Measurements from ENCODE around the gene WASF2. TPM values are rescaled to one million over a fixed set of nuclear protein-coding genes. Genes with fewer than 3 reads are reported as not detected.

WASF2 gene
- total and polyA plus RNA-seq, 2 of the 13 experiments (the other 11 are each of a cell fraction or from before 2014, with no cell fraction given) = 10.4 to 27.7 TPM

- TF ChIP-seq ZNF770 (CRISPR knock-in tag; IDR thresholded peaks at IDR 0.05) (no peak), ZNF318 (CRISPR knock-in tag; IDR thresholded peaks at IDR 0.05) (no peak), JUN (CRISPR knock-in tag; IDR thresholded peaks at IDR 0.05) (0 out of 2 replicates have a peak, but pooled peaks have one; percentile 20), ARID5B (CRISPR knock-in tag; IDR thresholded peaks at IDR 0.05) (peak; percentile 62), HNF4G (IDR thresholded peaks at IDR 0.05; ENCODE audit: borderline replicate concordance, low read depth, low read length) (peak; percentile 89), HNF4G (CRISPR knock-in tag; IDR thresholded peaks at IDR 0.05; ENCODE audit: borderline replicate concordance, low read depth) (peak; percentile 60; the same call in 1 of the 2 replicates), BCL6 (CRISPR knock-in tag; IDR thresholded peaks at IDR 0.05) (0 out of 2 replicates have a peak, but pooled peaks have one; percentile 25), MEIS1 (CRISPR knock-in tag; IDR thresholded peaks at IDR 0.05; ENCODE audit: borderline replicate concordance) (peak; percentile 52; the same call in 1 of the 2 replicates), ZSCAN20 (CRISPR knock-in tag; IDR thresholded peaks at IDR 0.05; ENCODE audit: borderline replicate concordance) (0 out of 2 replicates have a peak, but pooled peaks have one; percentile 32), SRSF9 (IDR thresholded peaks at IDR 0.05; ENCODE audit: borderline replicate concordance, insufficient read depth, low read depth, low read length, poor library complexity, severe bottlenecking) (no peak)
- TF ChIP-seq, protein P1, sequence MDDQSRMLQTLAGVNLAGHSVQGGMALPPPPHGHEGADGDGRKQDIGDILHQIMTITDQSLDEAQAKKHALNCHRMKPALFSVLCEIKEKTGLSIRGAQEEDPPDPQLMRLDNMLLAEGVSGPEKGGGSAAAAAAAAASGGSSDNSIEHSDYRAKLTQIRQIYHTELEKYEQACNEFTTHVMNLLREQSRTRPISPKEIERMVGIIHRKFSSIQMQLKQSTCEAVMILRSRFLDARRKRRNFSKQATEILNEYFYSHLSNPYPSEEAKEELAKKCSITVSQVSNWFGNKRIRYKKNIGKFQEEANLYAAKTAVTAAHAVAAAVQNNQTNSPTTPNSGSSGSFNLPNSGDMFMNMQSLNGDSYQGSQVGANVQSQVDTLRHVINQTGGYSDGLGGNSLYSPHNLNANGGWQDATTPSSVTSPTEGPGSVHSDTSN (CRISPR knock-in tag; IDR thresholded peaks at IDR 0.05; ENCODE audit: borderline replicate concordance) = no peak
- TF ChIP-seq, protein P2, sequence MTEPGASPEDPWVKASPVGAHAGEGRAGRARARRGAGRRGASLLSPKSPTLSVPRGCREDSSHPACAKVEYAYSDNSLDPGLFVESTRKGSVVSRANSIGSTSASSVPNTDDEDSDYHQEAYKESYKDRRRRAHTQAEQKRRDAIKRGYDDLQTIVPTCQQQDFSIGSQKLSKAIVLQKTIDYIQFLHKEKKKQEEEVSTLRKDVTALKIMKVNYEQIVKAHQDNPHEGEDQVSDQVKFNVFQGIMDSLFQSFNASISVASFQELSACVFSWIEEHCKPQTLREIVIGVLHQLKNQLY (CRISPR knock-in tag; IDR thresholded peaks at IDR 0.05) = no peak
Observed at GRCh38 chr1:27520651-27521050, 30.7 kb upstream of the WASF2 start (continued).
